A673 (cell line): ENCODE data around the gene FSTL4.

Source experiments
- EZH2 ChIP-seq: fragments of 200-600 bp; sonication (generic); IDR thresholded peaks from 2 replicates; pipeline ENCODE4 v1.6.1; 2017; ENCODE audit warnings: borderline replicate concordance, low read depth, mild to moderate bottlenecking, mixed read lengths, antibody characterized with exemption, low read length; ENCODE audit not compliant: poor library complexity, severe bottlenecking
- TF ChIP-seq, protein P1 (sequence below): fragments of 300-800, 200-600 bp; sonication (generic); conservative IDR thresholded peaks from 2 replicates; pipeline ENCODE4 v1.5.1; 2017; ENCODE audit warnings: low read depth, mild to moderate bottlenecking, antibody characterized with exemption, low read length, moderate library complexity, mixed read lengths

- TF ChIP-seq, protein P1, sequence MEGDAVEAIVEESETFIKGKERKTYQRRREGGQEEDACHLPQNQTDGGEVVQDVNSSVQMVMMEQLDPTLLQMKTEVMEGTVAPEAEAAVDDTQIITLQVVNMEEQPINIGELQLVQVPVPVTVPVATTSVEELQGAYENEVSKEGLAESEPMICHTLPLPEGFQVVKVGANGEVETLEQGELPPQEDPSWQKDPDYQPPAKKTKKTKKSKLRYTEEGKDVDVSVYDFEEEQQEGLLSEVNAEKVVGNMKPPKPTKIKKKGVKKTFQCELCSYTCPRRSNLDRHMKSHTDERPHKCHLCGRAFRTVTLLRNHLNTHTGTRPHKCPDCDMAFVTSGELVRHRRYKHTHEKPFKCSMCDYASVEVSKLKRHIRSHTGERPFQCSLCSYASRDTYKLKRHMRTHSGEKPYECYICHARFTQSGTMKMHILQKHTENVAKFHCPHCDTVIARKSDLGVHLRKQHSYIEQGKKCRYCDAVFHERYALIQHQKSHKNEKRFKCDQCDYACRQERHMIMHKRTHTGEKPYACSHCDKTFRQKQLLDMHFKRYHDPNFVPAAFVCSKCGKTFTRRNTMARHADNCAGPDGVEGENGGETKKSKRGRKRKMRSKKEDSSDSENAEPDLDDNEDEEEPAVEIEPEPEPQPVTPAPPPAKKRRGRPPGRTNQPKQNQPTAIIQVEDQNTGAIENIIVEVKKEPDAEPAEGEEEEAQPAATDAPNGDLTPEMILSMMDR = no peak
- TF ChIP-seq EZH2 = no peak
These were observed 14.8 kb upstream of the FSTL4 start for GRCh38 chr5:133627180-133627579.
